ENCODE data around the gene SRRM2.

Gene SRRM2

GRCh38 chr16:2786061-2786825, 33.8 kb downstream of the SRRM2 start:
- H3K27me3 Mint-ChIP-seq (ENCODE audit: low read depth): peaks cover 23% of the 10 kb centered on the region
- no peak overlapping the region for H3K27ac Mint-ChIP-seq
- no peak for DNase-seq (ENCODE audit: low spot score)
- H3K4me3 Mint-ChIP-seq: no peak overlapping the region
- peaks cover 3% of the 10 kb centered on the region for H3K4me1 Mint-ChIP-seq (ENCODE audit: low read depth)
- no peaks in the 10 kb centered on the region for H3K9me3 Mint-ChIP-seq
- no peaks in the 10 kb centered on the region for H3K36me3 Mint-ChIP-seq (ENCODE audit: low read depth)

GRCh38 chr16:2786826-2787151, 34.4 kb downstream of the SRRM2 start:
- Mint-ChIP-seq H3K27me3 (ENCODE audit: low read depth) (peaks cover 23% of the 10 kb centered on the region), H3K4me1 (ENCODE audit: low read depth) (peaks cover 3% of the 10 kb centered on the region), H3K27ac (no peak overlapping the region), H3K36me3 (ENCODE audit: low read depth) (no peaks in the 10 kb centered on the region), H3K9me3 (no peaks in the 10 kb centered on the region), H3K4me3 (no peak overlapping the region)
- DNase-seq (ENCODE audit: low spot score): no peak

- peaks cover 3% of the 10 kb centered on the region for H3K4me1 Mint-ChIP-seq (ENCODE audit: low read depth)
- no peaks in the 10 kb centered on the region for H3K9me3 Mint-ChIP-seq
- H3K36me3 Mint-ChIP-seq (ENCODE audit: low read depth): no peaks in the 10 kb centered on the region
- peaks cover 23% of the 10 kb centered on the region for H3K27me3 Mint-ChIP-seq (ENCODE audit: low read depth)
- no peak within 1 kb of the TSS for H3K4me3 Mint-ChIP-seq
- no peak within 1 kb of the TSS for H3K27ac Mint-ChIP-seq
- no peak for DNase-seq (ENCODE audit: low spot score)
Measured at GRCh38 chr16:2787406-2787805, 35.0 kb downstream of the SRRM2 start, which contains the start of gene PRSS33. Gene PRSS33, minus strand, starts transcription at chr16:2787560. Its CDS starts 1,013 bp downstream, at chr16:2786547.

GRCh38 chr16:2787961-2788360, 35.5 kb downstream of the SRRM2 start:
- Mint-ChIP-seq H3K4me3 (no peak overlapping the region), H3K27me3 (ENCODE audit: low read depth) (peaks cover 23% of the 10 kb centered on the region), H3K4me1 (ENCODE audit: low read depth) (peaks cover 3% of the 10 kb centered on the region), H3K36me3 (ENCODE audit: low read depth) (no peaks in the 10 kb centered on the region), H3K27ac (no peak overlapping the region), H3K9me3 (no peaks in the 10 kb centered on the region)
- DNase-seq (ENCODE audit: low spot score): no peak

GRCh38 chr16:2790631-2791030, 38.2 kb downstream of the SRRM2 start:
- Mint-ChIP-seq H3K36me3 (ENCODE audit: low read depth) (no peaks in the 10 kb centered on the region), H3K4me3 (no peak overlapping the region), H3K4me1 (ENCODE audit: low read depth) (no peaks in the 10 kb centered on the region), H3K27ac (no peak overlapping the region), H3K27me3 (ENCODE audit: low read depth) (peaks cover 29% of the 10 kb centered on the region), H3K9me3 (no peaks in the 10 kb centered on the region)
- no peak for DNase-seq (ENCODE audit: low spot score)

GRCh38 chr16:2791174-2791573, 38.7 kb downstream of the SRRM2 start:
- H3K4me1 Mint-ChIP-seq (ENCODE audit: low read depth): no peaks in the 10 kb centered on the region
- DNase-seq (ENCODE audit: low spot score): no peak
- H3K9me3 Mint-ChIP-seq: no peaks in the 10 kb centered on the region
- no peaks in the 10 kb centered on the region for H3K36me3 Mint-ChIP-seq (ENCODE audit: low read depth)
- H3K27me3 Mint-ChIP-seq (ENCODE audit: low read depth): peaks cover 27% of the 10 kb centered on the region
- no peak overlapping the region for H3K4me3 Mint-ChIP-seq
- H3K27ac Mint-ChIP-seq: no peak overlapping the region

- Mint-ChIP-seq H3K9me3 (no peaks in the 10 kb centered on the region), H3K4me1 (ENCODE audit: low read depth) (no peaks in the 10 kb centered on the region), H3K27me3 (ENCODE audit: low read depth) (peaks cover 17% of the 10 kb centered on the region), H3K36me3 (ENCODE audit: low read depth) (no peaks in the 10 kb centered on the region), H3K4me3 (no peak overlapping the region), H3K27ac (no peak overlapping the region)
- DNase-seq (ENCODE audit: low spot score): no peak
Measured at GRCh38 chr16:2792940-2793339, 40.5 kb downstream of the SRRM2 start.

- H3K36me3 Mint-ChIP-seq (ENCODE audit: low read depth): no peaks in the 10 kb centered on the region
- no peaks in the 10 kb centered on the region for H3K9me3 Mint-ChIP-seq
- no peak for DNase-seq (ENCODE audit: low spot score)
- H3K27ac Mint-ChIP-seq: no peak overlapping the region
- peaks cover 11% of the 10 kb centered on the region for H3K27me3 Mint-ChIP-seq (ENCODE audit: low read depth)
- H3K4me3 Mint-ChIP-seq: no peak overlapping the region
- H3K4me1 Mint-ChIP-seq (ENCODE audit: low read depth): no peaks in the 10 kb centered on the region
Measured at GRCh38 chr16:2795395-2796143, 43.1 kb downstream of the SRRM2 start.

GRCh38 chr16:2798723-2799204, 46.3 kb downstream of the SRRM2 start:
- no peak overlapping the region for H3K4me3 Mint-ChIP-seq
- no peak overlapping the region for H3K27ac Mint-ChIP-seq
- no peaks in the 10 kb centered on the region for H3K36me3 Mint-ChIP-seq (ENCODE audit: low read depth)
- no peaks in the 10 kb centered on the region for H3K4me1 Mint-ChIP-seq (ENCODE audit: low read depth)
- no peak for DNase-seq (ENCODE audit: low spot score)
- H3K9me3 Mint-ChIP-seq: peaks cover 2% of the 10 kb centered on the region
- H3K27me3 Mint-ChIP-seq (ENCODE audit: low read depth): peaks cover 5% of the 10 kb centered on the region

GRCh38 chr16:2799205-2799858, 46.9 kb downstream of the SRRM2 start:
- Mint-ChIP-seq H3K27ac (no peak overlapping the region), H3K27me3 (ENCODE audit: low read depth) (peaks cover 4% of the 10 kb centered on the region), H3K4me1 (ENCODE audit: low read depth) (no peaks in the 10 kb centered on the region), H3K4me3 (no peak overlapping the region), H3K9me3 (peaks cover 6% of the 10 kb centered on the region), H3K36me3 (ENCODE audit: low read depth) (no peaks in the 10 kb centered on the region)
- no peak for DNase-seq (ENCODE audit: low spot score)

- H3K4me3 Mint-ChIP-seq: no peak overlapping the region
Measured at GRCh38 chr16:2799859-2800226, 47.4 kb downstream of the SRRM2 start.

GRCh38 chr16:2803545-2804195, 51.2 kb downstream of the SRRM2 start:
- no peak for DNase-seq (ENCODE audit: low spot score)
- peaks cover 7% of the 10 kb centered on the region for H3K9me3 Mint-ChIP-seq
- no peaks in the 10 kb centered on the region for H3K4me1 Mint-ChIP-seq (ENCODE audit: low read depth)
- H3K36me3 Mint-ChIP-seq (ENCODE audit: low read depth): no peaks in the 10 kb centered on the region
- H3K27ac Mint-ChIP-seq: no peak overlapping the region
- H3K27me3 Mint-ChIP-seq (ENCODE audit: low read depth): peaks cover 2% of the 10 kb centered on the region
- H3K4me3 Mint-ChIP-seq: no peak overlapping the region

More at GRCh38 chr16:2799859-2800226, 47.4 kb downstream of the SRRM2 start:
- no peaks in the 10 kb centered on the region for H3K36me3 Mint-ChIP-seq (ENCODE audit: low read depth)
- DNase-seq (ENCODE audit: low spot score): no peak
- peaks cover 7% of the 10 kb centered on the region for H3K9me3 Mint-ChIP-seq
- H3K27me3 Mint-ChIP-seq (ENCODE audit: low read depth): no peaks in the 10 kb centered on the region
- H3K4me1 Mint-ChIP-seq (ENCODE audit: low read depth): no peaks in the 10 kb centered on the region
- H3K27ac Mint-ChIP-seq: no peak overlapping the region

GRCh38 chr16:2804728-2805127, 52.3 kb downstream of the SRRM2 start:
- peaks cover 4% of the 10 kb centered on the region for H3K27me3 Mint-ChIP-seq (ENCODE audit: low read depth)
- H3K36me3 Mint-ChIP-seq (ENCODE audit: low read depth): no peaks in the 10 kb centered on the region
- H3K9me3 Mint-ChIP-seq: peaks cover 7% of the 10 kb centered on the region
- no peak overlapping the region for H3K27ac Mint-ChIP-seq
- no peaks in the 10 kb centered on the region for H3K4me1 Mint-ChIP-seq (ENCODE audit: low read depth)
- no peak for DNase-seq (ENCODE audit: low spot score)
- H3K4me3 Mint-ChIP-seq: no peak overlapping the region

- Mint-ChIP-seq H3K4me1 (ENCODE audit: low read depth) (no peaks in the 10 kb centered on the region), H3K27ac (no peak overlapping the region), H3K36me3 (ENCODE audit: low read depth) (no peaks in the 10 kb centered on the region), H3K4me3 (no peak overlapping the region), H3K27me3 (ENCODE audit: low read depth) (peaks cover 9% of the 10 kb centered on the region), H3K9me3 (peaks cover 7% of the 10 kb centered on the region)
- DNase-seq (ENCODE audit: low spot score): no peak
Measured at GRCh38 chr16:2806286-2806685, 53.8 kb downstream of the SRRM2 start.

Data from T-helper 2 cell treated with Interferon-gamma antibody and Interleukin-4, amounts not matched to agents 5 μg/mL and 100 μg/mL, for 36 hours (primary cell).